Activated T-cell treated with anti-CD3 and anti-CD28 coated beads, Interleukin-2, amount 50 U/mL, for 4 hours (primary cell): ENCODE results near the gene VWA1. TPM values are rescaled to one million over a fixed set of nuclear protein-coding genes. Genes with fewer than 3 reads are reported as not detected.
A peak's percentile ranks its signal among the peaks of the same experiment; 100 is the strongest.
"Not testable (repeated sequence)": the region's sequence is repeated elsewhere in the genome, so short reads cannot be mapped to it uniquely, and the experiment has no call there.

Source experiments
- ATAC-seq, 2 donors: fragments of 200-7000 bp; cut with Tn5 transposase; one replicate each; pipeline ENCODE4 v1.10.0; 2021
- DNase-seq: peaks from one replicate; pipeline ENCODE4 v3.0.0-alpha.2; 2020
- H3K27me3 Mint-ChIP-seq: one replicate; pipeline ENCODE4 v1.8.0; 2021; ENCODE audit warnings: low read depth, mixed read lengths
- H3K36me3 Mint-ChIP-seq: one replicate; pipeline ENCODE4 v1.8.0; 2022; ENCODE audit warnings: mixed read lengths; ENCODE audit not compliant: insufficient read depth
- H3K4me1 Mint-ChIP-seq: one replicate; pipeline ENCODE4 v1.8.0; 2021; ENCODE audit warnings: low read depth, mixed read lengths
- H3K4me3 Mint-ChIP-seq: one replicate; pipeline ENCODE4 v1.8.0; 2021; ENCODE audit warnings: mild to moderate bottlenecking, moderate library complexity, mixed read lengths
- H3K9me3 Mint-ChIP-seq: one replicate; pipeline ENCODE4 v1.8.0; 2021; ENCODE audit warnings: mixed read lengths
- total RNA-seq, 3 donors: library from RNA; stranded (reverse); gene quantifications; one replicate each; pipeline ENCODE4 v1.2.1, GENCODE V29; 2021

Gene VWA1
- total RNA-seq, 3 donors from 2014 or later: 0.18 to 0.58 (median 0.19) TPM

DNA sequence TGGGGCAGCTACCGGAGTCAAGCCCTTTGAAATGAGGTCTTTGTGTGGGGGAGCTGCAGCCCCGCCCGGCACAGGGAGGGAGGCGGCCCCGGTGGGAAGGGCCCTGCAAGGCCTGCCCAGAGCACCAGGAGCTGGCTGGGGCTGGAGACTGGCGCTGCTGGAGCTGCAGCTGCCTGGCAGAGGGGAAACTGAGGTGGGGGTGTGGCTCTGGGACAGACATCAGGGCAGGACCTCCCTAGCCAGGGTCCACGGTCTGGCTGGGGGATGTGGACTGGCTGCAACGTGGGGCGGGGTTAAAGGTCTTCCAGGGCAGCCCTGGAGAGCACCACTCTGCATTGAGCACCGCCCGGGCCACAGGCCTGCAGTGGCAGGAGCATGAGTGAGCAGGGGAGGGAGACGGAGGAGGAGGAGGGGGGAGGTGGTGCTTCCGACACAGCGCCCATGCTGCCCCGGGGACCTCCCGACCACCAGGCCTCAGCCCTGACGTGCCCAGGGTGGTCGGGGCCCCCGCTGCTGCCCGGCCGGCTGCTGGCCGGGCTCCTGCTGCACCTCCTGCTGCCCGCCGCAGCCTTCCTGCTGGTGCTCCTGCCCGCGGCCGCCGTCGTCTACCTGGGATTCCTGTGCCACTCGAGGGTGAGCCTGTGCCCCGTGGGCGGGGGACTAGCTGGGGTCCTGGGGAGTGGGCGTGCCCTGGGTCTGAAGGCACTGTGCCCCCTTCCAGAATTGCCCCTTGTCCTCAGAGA lies 9.6 kb upstream of the VWA1 start:
- no peak for DNase-seq
- no peak overlapping the region for H3K4me3 Mint-ChIP-seq
- H3K27me3 Mint-ChIP-seq: peaks cover 39% of the 10 kb centered on the region
- H3K9me3 Mint-ChIP-seq: no peaks in the 10 kb centered on the region
- no peak for ATAC-seq
- no peaks in the 10 kb centered on the region for H3K36me3 Mint-ChIP-seq
- peaks cover 2% of the 10 kb centered on the region for H3K4me1 Mint-ChIP-seq

DNA sequence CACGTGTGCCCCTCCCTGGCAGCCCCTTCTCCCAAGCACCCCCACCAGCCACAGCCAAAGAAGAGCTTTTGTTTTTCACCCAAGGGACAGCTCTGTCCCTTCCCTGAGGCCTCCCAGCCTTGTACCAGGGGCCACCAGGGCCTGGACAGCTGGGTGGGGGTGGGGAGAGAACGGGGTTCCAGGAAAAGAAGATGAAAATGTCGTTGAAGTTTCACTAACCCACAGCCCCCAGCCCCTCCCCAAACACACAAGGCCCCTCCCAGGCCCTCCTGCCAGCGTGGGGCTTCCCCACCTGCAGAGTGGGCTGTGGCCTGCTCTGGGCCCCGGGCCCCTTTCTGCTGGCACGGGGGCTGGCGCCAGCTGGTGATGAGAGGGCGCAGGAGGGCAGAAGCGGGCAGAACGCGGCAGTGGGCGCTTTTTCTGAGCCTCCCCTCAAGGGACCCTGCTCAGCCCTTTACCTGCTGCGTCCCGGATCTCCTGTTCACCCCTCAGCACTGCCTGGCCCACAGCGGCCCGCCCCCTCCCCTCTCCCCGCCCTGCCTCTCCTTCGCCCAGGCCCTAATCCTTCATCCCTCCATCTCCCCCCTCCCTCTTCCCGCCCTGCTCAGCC lies 8.9 kb upstream of the VWA1 start:
- H3K27me3 Mint-ChIP-seq: peaks cover 39% of the 10 kb centered on the region
- H3K4me3 Mint-ChIP-seq: no peak overlapping the region
- no peak for DNase-seq
- peak in 1 of 2 donors; percentile 39 for ATAC-seq
- H3K9me3 Mint-ChIP-seq: no peaks in the 10 kb centered on the region
- no peaks in the 10 kb centered on the region for H3K36me3 Mint-ChIP-seq
- H3K4me1 Mint-ChIP-seq: peaks cover 2% of the 10 kb centered on the region

DNA sequence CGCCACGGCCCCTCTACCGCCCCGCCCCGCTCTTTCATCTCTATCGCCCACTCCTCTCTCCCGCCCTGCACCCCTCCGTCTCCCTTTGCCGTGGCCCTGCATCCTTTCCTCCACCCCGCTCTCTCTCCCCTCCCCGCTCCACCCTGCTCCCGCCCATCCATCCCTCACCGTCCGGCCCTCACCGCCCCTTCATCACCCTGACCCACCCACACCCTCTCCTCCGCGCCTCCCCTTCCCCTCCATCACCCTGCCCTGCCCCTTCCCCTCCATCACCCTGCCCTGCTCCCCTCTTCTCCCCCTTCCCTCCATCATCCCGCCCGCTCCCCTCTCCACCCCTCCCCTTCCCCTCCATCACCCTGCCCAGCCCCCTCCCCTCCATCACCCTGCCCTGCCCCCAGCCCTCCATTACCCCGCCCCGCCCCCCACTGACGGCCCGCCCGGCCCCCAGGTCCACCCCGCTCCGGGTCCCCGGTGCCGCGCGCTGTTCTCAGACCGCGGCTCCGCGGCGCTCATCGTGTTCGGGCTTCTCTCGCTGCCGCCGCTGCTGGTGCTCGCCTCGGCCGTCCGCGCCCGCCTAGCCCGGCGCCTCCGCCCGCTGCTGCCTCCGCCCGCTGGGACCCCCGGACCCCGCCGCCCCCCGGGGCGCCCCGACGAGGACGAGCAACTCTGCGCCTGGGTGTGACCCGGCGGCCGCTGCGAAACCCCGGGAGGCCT lies 8.2 kb upstream of the VWA1 start:
- ATAC-seq: peak; percentile 18 to 27
- Mint-ChIP-seq H3K27me3 (peaks cover 37% of the 10 kb centered on the region), H3K4me1 (peaks cover 2% of the 10 kb centered on the region), H3K9me3 (no peaks in the 10 kb centered on the region), H3K4me3 (no peak overlapping the region), H3K36me3 (no peaks in the 10 kb centered on the region)
- DNase-seq: no peak

DNA sequence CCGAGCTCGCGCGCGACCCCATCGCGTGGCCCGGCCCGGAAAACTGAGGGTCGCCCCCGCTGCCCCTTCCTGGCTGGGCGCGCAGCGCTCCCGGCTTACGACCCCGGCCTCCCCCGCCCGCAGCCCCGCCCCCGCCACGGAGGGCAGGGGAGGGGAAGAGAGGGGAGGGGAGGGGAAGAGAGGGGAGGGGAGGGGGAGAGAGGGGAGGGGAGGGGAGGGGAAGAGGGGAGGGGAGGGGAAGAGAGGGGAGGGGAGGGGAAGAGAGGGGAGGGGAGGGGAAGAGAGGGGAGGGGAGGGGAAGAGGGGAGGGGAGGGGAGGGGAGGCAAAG lies 7.7 kb upstream of the VWA1 start:
- Mint-ChIP-seq H3K36me3 (no peaks in the 10 kb centered on the region), H3K4me1 (peaks cover 2% of the 10 kb centered on the region), H3K9me3 (no peaks in the 10 kb centered on the region), H3K27me3 (peaks cover 33% of the 10 kb centered on the region), H3K4me3 (no peak overlapping the region)
- ATAC-seq (no peak), DNase-seq (no peak)

DNA sequence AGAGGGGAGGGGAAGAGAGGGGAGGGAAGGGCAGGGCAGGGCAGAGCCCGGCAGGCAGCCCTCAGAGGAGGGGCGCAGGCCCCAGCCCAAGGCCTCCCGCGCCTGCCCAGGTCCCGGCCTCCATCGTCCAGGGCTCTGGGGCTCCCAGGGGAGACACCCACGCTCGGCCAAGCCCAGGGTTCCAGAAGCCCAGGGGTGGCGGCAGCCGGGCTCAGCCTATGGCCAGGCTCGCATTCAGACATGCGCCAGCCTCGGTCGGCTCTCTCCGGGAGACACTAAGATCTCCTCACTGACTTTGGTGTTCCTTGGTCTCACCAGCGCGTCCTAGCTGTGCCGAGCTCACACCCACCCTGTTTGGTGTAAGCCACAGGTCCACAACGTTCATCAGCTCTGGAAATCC lies 7.3 kb upstream of the VWA1 start:
- H3K4me1 Mint-ChIP-seq: peaks cover 2% of the 10 kb centered on the region
- H3K36me3 Mint-ChIP-seq: no peaks in the 10 kb centered on the region
- ATAC-seq (no peak), DNase-seq (no peak)
- no peaks in the 10 kb centered on the region for H3K9me3 Mint-ChIP-seq
- H3K27me3 Mint-ChIP-seq: peaks cover 31% of the 10 kb centered on the region
- H3K4me3 Mint-ChIP-seq: no peak overlapping the region

DNA sequence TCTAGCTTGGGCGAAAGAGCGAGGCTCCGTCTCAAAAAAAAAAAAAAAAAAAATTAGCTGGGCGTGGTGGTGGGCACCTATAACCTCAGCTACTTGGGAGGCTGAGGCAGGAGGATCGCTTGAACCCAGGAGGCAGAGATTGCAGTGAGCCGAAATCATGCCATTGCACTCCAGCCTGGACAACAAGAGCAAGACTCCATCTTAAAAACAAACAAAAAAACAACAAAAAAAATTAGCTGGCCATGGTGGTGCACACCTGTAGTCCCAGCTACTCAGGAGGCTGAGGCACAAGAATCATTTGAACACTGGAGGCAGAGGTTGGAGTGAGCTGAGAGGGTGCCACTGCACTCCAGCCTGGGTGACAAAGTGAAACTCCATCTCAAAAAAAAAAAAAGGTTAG lies 6.5 kb upstream of the VWA1 start:
- not testable (repeated sequence) for H3K9me3 Mint-ChIP-seq, ATAC-seq, H3K4me1 Mint-ChIP-seq, DNase-seq, H3K4me3 Mint-ChIP-seq, H3K36me3 Mint-ChIP-seq
- peaks cover 33% of the 10 kb centered on the region for H3K27me3 Mint-ChIP-seq

DNA sequence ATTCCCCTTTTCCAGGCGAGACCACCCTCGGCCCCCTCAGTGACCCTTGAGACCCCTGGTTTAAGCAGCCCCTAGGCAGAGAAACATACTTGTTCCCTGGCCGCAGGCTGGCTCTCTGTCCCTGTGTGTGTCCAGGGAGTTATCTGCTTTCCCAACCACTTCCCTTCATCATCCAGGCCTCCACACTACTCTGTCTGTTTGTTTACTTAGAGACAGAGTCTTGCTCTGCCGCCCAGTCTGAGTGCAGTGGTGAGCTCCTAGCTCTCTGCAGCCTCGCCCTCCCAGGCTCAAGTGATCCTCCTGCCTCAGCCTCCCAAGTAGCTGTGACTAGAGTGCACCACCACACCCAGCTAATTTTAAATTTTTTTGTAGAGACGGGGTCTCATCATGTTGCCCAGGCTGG lies 5.8 kb upstream of the VWA1 start:
- no peaks in the 10 kb centered on the region for H3K36me3 Mint-ChIP-seq
- no peak overlapping the region for H3K4me3 Mint-ChIP-seq
- ATAC-seq: no peak
- no peaks in the 10 kb centered on the region for H3K9me3 Mint-ChIP-seq
- peaks cover 33% of the 10 kb centered on the region for H3K27me3 Mint-ChIP-seq
- peaks cover 2% of the 10 kb centered on the region for H3K4me1 Mint-ChIP-seq
- DNase-seq: no peak

DNA sequence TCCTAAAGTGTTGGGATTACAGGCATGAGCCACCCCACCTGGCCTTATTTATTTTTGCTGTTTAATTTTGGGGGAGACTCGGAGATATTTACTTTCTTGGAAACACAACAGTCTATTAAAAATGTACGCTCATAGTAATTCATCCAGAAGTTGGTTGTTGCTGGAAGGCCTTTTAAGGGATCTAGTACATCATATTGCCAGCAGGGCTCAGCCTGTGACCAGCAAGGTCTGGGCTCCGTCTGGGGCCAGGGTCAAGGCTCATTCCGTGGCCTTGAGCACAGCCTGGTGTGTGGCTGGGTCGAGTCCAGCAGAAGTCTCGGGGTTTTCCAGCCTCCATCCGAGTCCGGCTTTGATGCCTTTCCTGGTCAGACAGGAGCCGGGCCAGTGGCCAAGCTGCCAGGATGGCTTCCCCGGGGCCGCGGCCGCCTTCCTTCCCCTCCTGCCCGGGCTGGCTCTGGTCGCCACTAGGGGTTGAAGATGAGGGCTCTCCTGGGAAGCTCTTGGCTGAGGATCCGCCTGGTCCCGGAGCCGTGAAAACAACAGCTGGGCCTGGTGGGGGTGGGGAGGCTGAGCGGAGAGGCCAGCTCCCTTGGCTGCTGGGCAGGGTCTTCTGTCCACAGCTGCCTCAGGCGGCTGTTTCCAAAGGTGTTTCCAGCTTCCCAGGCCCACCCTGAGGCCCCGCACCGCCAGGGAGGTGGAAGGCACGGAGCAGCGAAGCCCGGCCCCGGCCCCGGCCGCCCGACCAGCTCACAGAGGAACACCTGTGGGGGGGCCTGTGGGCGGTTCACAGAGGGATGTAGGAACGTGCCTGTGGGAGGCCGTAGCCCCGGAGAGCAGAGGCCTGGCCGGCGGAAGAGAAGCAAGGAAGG lies 5.1 kb upstream of the VWA1 start:
- Mint-ChIP-seq H3K36me3 (no peaks in the 10 kb centered on the region), H3K9me3 (no peaks in the 10 kb centered on the region), H3K4me1 (peaks cover 5% of the 10 kb centered on the region), H3K27me3 (peaks cover 32% of the 10 kb centered on the region), H3K4me3 (no peak overlapping the region)
- ATAC-seq: no peak
- no peak for DNase-seq

DNA sequence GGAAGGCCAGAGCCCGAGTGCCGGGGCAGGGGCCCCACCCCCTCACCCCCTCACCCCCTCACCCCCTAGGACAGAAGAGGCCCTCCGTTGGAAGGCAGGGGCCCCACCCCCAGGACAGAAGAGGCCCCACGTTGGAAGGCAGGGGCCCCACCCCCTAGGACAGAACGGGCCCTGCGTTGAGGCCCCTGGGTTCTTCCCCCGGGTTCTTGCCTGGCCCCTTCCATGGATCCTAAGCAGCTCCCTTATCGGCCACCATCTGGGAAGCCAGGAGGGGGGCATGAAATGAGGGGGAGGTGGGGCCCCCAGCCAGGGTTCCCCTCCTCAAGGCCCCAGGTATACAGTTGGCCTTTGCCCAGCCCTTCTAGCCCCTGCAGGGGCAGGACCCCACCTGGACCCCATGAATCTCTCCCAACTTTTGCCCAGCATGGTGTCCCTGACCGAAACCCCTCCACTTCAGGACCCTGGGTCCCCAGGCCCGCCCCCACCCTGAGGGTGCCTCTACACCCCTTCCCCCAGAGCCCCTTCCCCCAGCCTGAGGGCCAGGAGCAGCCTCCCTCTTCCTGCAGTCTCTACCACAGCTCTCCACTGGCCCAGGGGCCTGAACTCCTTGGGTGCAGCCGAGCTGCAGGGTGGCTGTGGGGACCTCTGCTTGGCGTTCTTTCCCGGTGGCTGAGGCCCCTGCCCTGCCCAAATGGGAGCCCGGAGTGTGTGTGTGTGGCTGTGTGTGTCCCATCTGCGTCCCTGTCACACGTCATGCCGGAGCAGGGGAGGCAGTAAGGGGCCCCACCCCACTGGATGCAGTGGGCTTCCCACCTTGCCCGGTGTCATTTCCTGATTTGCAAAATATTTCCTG lies 4.3 kb upstream of the VWA1 start:
- H3K36me3 Mint-ChIP-seq: no peaks in the 10 kb centered on the region
- H3K4me1 Mint-ChIP-seq: peaks cover 6% of the 10 kb centered on the region
- no peaks in the 10 kb centered on the region for H3K9me3 Mint-ChIP-seq
- ATAC-seq: no peak
- no peak overlapping the region for H3K4me3 Mint-ChIP-seq
- H3K27me3 Mint-ChIP-seq: peaks cover 30% of the 10 kb centered on the region
- DNase-seq: no peak

DNA sequence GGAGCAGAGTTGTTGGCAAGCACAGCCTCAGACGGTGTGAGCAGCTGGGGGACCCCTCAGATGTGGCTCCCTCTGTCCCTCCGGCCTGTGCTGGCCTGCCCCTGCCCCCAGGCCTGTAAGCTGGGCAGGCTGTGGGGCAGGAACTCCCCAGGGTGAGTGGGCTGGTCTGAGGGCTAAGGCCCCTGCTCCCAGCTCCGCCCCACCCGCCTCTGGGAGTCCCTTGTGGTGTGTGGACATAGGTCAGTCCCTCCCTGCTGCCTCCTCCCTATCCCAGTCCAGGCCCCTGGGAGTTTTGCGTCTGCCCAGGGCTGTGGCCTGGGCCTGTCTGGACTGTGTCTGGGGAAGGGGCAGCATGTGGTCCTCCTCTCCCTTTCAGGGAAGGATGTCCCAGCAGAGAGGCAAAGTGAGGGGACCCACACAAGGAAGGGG lies 3.6 kb upstream of the VWA1 start:
- DNase-seq (no peak), ATAC-seq (no peak)
- Mint-ChIP-seq H3K36me3 (no peaks in the 10 kb centered on the region), H3K27me3 (peaks cover 30% of the 10 kb centered on the region), H3K4me3 (no peak overlapping the region), H3K9me3 (no peaks in the 10 kb centered on the region), H3K4me1 (peaks cover 8% of the 10 kb centered on the region)

DNA sequence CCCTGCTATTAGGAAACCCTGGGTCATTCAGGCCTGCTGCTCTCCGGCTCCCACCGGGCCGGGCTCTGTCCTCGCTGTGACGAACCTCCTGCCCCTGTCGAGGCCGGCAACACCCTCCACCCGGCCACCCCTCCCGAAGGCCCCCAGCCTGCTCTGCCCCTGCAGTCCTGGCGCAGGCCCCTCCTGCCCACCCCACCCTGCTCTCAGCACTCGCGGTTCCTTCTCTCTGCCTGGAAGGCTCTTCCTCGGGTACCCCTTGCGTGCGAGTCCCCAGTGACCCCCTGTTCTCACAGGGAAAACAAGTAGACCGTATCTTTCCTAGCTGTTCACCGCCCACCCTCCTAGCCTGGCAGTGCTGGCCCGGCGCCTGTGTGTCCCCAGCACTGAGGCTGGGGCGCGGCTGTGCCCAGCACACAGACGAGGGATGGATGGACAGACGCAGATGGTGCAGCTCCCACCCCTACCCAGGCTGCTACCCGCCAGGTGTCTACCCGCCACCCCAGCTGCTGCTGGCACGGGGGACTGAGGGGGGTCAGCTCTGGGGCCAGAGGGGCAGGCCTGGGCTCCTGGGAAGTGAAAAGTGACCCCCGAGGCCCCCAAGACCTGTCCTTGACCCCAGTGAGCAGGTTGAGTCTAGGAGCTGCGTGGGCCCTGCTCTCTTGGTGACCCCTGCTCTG lies 3.1 kb upstream of the VWA1 start:
- DNase-seq: no peak
- Mint-ChIP-seq H3K4me3 (no peak overlapping the region), H3K4me1 (peaks cover 8% of the 10 kb centered on the region), H3K9me3 (no peaks in the 10 kb centered on the region), H3K27me3 (peaks cover 32% of the 10 kb centered on the region), H3K36me3 (no peaks in the 10 kb centered on the region)
- ATAC-seq: no peak

DNA sequence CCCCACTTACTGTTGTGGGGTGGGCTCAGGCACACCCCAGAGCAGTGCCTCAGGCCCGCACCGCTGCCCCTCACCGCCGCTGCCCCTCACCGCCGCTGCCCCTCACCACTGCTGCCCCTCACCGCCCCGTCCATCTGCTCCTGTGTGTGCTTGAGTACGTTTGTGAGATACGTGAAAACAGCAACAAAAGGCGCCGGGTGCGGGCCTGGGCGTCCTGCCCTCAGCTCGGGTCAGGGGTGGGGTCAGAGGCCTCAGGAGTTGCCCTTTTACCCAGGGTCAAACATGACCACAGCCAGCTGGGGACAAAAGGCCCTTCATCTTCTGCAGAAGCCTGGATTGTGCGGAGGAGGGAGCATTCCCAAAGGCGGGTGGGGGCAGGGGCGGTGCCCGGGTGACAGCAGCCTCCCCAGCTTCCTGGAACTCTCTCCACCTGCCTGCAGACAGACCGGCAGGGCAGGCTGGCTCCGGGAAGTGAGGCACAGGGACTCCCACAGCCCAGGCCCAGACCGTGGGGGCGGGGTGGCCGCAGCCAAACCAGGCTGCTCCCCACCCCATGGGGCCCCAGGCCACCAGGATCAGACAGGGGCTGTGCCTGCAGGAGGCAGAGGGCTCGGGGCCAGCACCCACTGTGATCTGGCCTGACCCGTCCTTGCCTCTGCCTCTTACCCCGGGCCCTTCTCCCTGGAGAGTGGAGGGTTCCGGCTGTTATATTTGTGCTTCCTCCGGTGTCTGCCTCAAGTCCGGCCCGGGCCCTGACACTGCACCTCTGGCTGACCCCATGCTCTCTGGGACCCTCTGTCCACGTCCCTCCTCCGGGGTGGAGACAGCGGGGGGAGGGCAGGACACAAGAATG lies 2.3 kb upstream of the VWA1 start:
- Mint-ChIP-seq H3K4me1 (peaks cover 8% of the 10 kb centered on the region), H3K36me3 (no peaks in the 10 kb centered on the region), H3K4me3 (no peak overlapping the region), H3K9me3 (no peaks in the 10 kb centered on the region), H3K27me3 (peaks cover 36% of the 10 kb centered on the region)
- DNase-seq: no peak
- no peak for ATAC-seq

DNA sequence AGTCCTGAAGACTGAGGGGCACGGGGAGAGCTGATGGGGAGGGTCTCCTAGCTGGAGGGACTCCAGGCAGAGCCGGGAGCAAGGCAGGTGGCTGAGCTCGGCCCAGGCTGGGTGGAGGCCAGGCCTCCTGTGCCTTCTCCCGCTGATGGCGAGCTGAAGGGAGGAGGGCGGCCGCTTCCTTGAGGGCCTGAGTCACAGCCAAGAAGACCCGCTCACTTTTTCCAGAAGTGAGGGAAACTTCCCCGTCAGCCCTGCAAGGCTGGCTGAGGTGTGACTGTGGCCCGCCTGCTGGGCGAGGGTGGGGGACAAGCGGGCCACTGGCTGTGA lies 1.7 kb upstream of the VWA1 start:
- Mint-ChIP-seq H3K36me3 (no peaks in the 10 kb centered on the region), H3K9me3 (no peaks in the 10 kb centered on the region), H3K4me3 (no peak overlapping the region), H3K27me3 (peaks cover 38% of the 10 kb centered on the region), H3K4me1 (peaks cover 6% of the 10 kb centered on the region)
- DNase-seq (peak; percentile 44), ATAC-seq (peak; percentile 74 to 76)
